HG03066 (cell line): Measurements from ENCODE around the gene PKP2.
"Not testable (repeated sequence)": the region's sequence is repeated elsewhere in the genome, so short reads cannot be mapped to it uniquely, and the experiment has no call there.

Experiments
- ATAC-seq: cut with Tn5 transposase; IDR thresholded peaks from one replicate; pipeline ENCODE4 v1.9.1; 2021; ENCODE audit warnings: low read depth; ENCODE audit not compliant: unreplicated experiment

The PKP2 gene

GRCh38 chr12:32897281-32897610 is 669 bp upstream of the PKP2 start:
- no peak for ATAC-seq

- no peak for ATAC-seq
Measured at GRCh38 chr12:32895688-32896431, 717 bp downstream of the PKP2 start.

GRCh38 chr12:32894566-32894965 is 2.0 kb downstream of the PKP2 start:
- ATAC-seq = no peak

GRCh38 chr12:32893458-32893857 is 3.1 kb downstream of the PKP2 start:
- no peak for ATAC-seq

DNA sequence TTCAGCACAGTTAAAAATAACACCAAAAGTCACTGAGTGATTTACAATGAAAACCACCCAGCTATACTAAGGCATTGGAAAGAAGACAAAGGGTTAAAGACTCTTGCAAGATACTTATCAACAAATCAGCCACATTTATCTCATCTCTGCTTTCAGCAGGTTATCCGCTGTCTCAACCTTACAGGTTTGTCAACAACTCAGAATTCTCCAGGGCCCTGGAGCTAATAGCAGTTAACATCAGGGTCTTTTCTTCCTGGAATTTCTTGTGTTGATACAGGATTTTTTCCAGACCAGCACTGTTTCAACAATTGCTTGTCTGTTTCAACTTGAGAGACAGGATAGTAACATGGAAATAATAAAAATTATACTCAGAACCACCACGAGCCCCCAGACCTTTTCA is 3.5 kb downstream of the PKP2 start:
- no peak for ATAC-seq

DNA sequence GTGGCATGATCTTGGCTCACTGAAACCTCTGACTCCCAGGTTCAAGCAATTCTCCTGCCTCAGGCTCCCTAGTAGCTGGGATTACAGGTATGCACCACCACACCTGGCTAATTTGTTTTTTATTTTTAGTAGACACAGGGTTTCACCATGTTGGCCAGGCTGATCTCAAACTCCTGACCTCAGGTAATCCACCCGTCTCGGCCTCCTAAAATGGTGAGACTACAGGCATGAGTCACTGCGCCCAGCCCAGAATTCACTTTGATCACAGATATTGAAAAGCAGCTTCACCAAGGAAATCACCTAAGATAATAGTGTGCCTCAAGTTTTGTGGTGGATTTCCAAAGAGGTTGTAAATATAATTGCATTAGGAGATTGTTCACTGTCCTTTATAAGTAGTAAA is 4.2 kb downstream of the PKP2 start:
- ATAC-seq = not testable (repeated sequence)

DNA sequence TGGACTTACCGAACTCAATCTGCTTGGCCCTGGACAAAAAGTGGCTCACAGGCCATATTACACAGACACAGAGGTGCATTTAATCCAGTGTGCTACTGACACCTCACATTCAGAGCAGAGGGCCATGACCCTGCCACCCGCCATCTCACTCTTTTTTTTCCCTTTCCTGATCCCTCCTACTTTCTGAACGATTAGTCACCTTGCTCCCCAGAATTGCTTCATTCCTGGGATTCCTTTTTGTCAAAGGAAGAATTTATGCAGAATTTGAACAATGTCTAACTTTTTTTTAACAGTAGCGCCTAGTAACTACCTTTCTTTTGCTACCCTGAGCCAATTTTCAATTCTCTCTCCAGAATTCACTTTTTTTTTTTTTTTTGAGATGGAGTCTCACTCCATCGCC is 4.6 kb downstream of the PKP2 start:
- no peak for ATAC-seq

DNA sequence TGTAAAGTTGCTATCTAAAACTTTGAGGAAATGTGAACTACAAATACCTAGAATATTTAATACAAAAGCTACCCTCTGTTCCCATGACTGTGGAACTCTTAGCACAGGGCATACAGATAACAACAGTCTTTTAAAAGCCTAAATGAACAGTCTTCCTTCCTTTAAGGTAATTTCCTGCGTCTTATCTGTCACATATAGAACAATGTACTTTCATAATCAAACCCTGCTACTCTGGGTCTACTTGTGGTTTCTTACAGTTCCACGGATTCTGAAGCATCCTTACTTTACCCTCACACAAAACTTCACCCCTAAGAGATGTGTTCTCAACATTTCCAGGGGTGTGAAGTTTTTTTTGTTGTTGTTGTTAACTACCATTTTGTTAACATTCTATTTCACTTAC is 5.1 kb downstream of the PKP2 start:
- no peak for ATAC-seq

GRCh38 chr12:32889011-32889760 is 7.4 kb downstream of the PKP2 start:
- no peak for ATAC-seq

GRCh38 chr12:32887058-32887457 is 9.5 kb downstream of the PKP2 start:
- no peak for ATAC-seq

GRCh38 chr12:32885831-32886230 is 10.7 kb downstream of the PKP2 start:
- ATAC-seq = no peak

DNA sequence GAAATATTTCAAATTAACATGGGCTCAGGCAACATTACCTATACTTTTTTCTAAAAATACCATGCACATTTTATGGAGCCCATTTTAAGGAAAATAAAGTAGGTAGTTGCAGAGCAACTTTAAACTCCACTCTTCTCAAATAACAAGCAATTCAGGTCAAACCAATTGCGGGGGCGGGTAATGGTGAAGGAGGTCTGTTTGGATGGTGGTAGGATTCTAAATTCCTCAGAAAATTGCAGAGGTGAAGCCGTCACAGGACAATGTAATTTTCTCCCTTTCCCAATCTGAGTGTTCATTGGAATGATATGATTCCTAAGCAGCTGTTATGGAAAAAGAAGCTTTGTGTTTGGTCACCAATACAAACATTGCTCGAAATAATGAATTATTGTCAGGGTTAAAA is 11.6 kb downstream of the PKP2 start:
- ATAC-seq = no peak

GRCh38 chr12:32881702-32882101 is 14.9 kb downstream of the PKP2 start:
- no peak for ATAC-seq

- no peak for ATAC-seq
Measured at GRCh38 chr12:32881107-32881506, 15.5 kb downstream of the PKP2 start.

GRCh38 chr12:32879066-32879465 is 17.5 kb downstream of the PKP2 start:
- not testable (repeated sequence) for ATAC-seq

GRCh38 chr12:32877601-32878459 is 18.7 kb downstream of the PKP2 start:
- no peak for ATAC-seq

DNA sequence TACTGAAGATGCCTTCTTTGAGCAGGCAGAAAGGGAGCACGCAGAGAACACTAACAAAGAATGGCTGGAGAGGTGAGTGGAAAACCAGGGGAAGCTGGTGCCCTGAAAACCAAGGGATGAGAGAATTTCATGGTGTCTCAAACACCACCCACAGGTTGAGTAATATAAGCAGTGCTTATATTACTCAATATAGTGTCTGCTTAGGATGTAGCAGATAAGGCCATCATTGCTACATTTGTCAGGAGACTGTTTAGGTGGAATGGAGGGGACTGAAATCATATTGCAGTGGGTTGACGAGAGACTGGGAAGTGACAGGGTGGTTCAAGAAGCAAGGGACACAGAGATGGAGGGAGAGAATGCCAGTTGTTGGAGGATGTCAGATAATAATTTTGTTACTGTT is 20.6 kb downstream of the PKP2 start:
- no peak for ATAC-seq

GRCh38 chr12:32874975-32875374 is 21.6 kb downstream of the PKP2 start:
- ATAC-seq = no peak

- no peak for ATAC-seq
Measured at GRCh38 chr12:32874078-32874477, 22.5 kb downstream of the PKP2 start.

GRCh38 chr12:32872416-32872815 is 24.2 kb downstream of the PKP2 start:
- ATAC-seq = not testable (repeated sequence)

DNA sequence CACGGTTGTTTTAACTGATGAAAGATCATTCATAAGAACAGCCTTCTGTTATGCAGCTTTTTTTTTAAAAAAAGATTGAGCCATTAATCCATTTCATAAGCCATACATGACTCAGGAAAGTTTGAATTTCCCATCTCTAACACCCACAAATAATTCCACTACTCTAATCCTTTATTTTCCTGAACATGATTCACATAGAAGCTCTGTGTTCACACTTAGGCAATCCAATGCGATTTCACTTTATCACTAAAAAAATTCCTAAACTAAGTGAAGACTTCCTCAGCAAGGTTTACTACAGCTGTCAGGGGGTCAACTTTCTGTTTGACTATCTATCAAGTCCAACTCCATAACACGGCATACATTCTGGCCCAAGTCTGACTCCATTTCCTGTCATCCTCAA is 25.9 kb downstream of the PKP2 start:
- ATAC-seq = no peak
